Measurements from ENCODE around the gene MKNK1.
"Not testable (repeated sequence)": the region's sequence is repeated elsewhere in the genome, so short reads cannot be mapped to it uniquely, and the experiment has no call there.

Gene MKNK1

GRCh38 chr1:46603858-46604549, at the start of gene MKNK1:
MKNK1 (minus strand) TSS chr1:46604268; CDS start chr1:46583327, 20,941 bp downstream.
- peak; percentile 97 for DNase-seq (ENCODE audit: low read depth)

- DNase-seq (ENCODE audit: low read depth): no peak
These were observed 49.4 kb upstream of the MKNK1 start for GRCh38 chr1:46653405-46653958.

DNA sequence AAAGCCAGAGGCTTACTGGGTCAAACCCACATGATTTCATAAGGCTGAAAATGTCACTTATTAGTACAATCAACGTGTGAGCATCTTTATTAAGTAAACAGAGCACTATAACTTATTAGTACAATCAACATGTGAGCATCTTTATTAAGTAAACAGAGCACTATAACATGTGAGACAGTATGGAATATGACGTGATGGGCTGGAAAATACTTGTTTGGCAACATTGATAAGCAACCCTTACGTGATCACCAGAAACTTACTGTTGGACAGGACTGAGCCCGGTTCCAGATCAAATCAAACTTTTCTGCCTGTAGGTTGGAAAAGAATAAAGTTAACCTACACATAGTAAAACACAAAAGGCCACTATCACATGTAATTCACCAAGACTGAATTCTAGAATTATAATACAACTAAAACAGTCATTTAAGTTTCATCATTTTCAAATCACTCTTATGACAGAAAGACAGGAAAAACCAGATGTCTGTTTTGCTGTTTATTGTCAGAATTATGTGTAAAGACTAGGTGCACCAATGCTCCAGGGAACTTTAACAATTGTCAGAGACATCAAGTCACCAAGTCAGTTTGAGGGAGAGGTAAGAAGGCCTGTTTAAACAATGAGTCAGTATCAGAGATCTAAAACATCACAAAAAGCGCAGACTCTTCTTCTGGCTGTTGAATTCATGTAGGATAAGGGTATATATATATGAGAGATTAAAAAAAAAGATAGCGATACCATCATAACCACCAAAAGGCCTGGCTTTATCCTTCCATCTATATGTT, 48.4 kb upstream of the MKNK1 start:
- DNase-seq (ENCODE audit: low read depth): no peak

DNA sequence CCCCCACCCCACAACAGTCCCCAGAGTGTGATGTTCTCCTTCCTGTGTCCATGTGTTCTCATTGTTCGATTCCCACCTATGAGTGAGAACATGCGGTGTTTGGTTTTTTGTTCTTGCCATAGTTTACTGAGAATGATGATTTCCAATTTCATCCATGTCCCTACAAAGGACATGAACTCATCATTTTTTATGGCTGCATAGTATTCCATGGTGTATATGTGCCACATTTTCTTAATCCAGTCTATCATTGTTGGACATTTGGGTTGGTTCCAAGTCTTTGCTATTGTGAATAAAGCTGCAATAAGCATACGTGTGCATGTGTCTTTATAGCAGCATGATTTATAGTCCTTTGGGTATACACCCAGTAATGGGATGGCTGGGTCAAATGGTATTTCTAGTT, 47.1 kb upstream of the MKNK1 start:
- DNase-seq (ENCODE audit: low read depth): not testable (repeated sequence)

- no peak for DNase-seq (ENCODE audit: low read depth)
These were observed 46.4 kb upstream of the MKNK1 start for GRCh38 chr1:46650491-46650890.

GRCh38 chr1:46649764-46650163, 45.7 kb upstream of the MKNK1 start:
- no peak for DNase-seq (ENCODE audit: low read depth)

DNA sequence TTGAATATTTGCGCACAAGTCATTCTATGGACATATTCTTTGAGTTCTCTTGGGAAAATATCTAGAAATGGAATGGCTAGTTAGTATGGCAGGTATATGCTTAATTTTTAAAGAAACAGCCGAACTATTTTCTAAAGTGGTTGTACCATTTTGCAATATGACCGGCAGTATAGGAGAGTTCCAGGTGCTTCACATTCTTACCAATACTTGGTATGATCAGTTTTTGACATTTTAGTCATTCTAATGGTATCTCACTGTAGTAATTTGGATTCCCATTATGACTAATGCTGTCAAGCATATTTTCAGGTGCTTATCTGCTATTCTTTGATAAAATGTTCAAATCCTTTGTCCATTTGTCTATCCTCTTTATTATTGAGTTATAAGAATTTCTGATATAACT, 43.5 kb upstream of the MKNK1 start:
- no peak for DNase-seq (ENCODE audit: low read depth)

DNA sequence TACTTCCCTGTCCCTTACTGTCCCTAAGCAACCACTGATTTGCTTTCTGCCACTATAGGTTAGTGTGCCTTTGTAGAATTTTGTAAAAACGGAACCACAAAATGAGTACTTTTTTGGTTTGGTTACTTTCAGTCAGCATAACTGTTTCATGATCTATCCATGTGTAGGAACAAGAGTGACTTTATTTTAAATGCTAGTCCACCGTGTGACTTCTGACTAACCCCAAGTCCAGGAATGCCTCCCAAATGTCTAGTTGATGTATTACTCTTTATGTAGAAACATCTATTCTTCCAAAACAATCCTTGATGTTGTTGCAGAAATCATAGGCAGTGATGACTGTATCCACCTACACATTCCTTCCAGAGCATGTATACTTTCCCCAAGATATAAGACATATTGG, 42.8 kb upstream of the MKNK1 start:
- DNase-seq (ENCODE audit: low read depth): no peak

- no peak for DNase-seq (ENCODE audit: low read depth)
These were observed 42.3 kb upstream of the MKNK1 start for GRCh38 chr1:46646331-46646730.

GRCh38 chr1:46645815-46646214, 41.7 kb upstream of the MKNK1 start:
- no peak for DNase-seq (ENCODE audit: low read depth)

GRCh38 chr1:46643368-46643775, 39.3 kb upstream of the MKNK1 start:
- no peak for DNase-seq (ENCODE audit: low read depth)

- no peak for DNase-seq (ENCODE audit: low read depth)
These were observed 38.1 kb upstream of the MKNK1 start for GRCh38 chr1:46642115-46642680.

DNA sequence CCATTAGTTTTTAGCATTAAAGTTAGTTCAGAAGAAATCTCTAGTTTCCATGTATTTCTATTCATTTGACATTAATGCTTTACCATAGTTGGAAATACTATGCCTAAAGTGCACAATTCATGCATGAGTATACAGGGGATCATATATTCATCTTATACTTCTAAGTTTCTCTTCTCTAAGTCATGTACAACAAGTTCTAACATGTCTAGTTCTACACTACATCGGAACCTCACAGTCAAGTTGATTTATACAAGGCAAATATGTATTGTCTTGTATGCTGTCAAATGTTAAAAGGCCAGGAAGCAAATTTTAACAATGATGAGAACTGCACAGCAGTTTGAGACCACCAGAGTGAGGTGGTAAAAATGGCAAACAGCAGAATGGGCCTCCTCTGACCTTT, 35.5 kb upstream of the MKNK1 start:
- no peak for DNase-seq (ENCODE audit: low read depth)

DNA sequence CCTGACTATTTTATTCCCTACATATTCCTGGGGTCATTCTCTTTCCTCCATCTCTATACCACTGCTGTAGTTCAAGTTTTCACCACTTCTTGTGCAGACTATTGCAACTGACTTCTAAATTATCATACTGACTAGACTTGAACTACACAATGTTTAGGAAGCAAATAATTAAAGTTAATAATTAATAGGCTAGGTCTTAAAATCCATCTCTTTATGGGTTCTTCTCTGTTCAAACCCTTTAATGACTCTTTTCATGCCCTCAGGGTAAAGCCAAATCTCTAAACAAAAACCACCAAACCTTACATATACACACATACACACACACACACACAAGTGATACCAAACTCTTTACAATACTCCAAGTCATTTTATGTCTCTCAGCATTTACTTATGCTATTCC, 34.9 kb upstream of the MKNK1 start:
- no peak for DNase-seq (ENCODE audit: low read depth)

DNA sequence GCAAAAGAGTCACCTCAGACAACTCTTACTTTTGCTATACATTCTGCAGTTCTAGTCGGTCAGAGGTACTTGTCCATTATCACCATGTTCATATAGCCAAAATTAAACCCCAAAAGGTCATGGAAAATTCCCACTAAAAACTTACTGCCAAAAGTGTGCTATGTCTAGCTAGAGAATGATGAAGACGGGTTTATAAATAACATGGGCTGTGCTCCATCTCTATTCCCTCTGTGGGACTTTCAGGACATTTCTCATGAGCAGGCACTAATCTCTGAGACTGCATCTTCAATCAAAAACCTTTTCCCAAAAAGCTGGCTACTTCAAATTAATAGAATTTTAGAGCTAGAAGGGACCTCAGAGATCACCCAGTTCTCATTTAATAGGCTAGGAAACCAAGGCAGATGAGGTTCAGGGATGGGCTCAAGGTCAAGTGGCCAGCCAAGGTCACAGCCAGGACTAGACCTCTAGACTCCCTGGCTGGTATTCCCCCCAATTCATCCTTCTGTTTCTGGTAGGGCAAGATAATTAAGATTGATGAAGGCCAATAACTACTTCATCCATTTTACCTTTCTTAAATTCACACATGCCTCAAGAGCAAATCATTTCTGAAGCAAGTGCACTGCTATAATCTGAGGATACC, 33.5 kb upstream of the MKNK1 start:
- DNase-seq (ENCODE audit: low read depth): no peak

DNA sequence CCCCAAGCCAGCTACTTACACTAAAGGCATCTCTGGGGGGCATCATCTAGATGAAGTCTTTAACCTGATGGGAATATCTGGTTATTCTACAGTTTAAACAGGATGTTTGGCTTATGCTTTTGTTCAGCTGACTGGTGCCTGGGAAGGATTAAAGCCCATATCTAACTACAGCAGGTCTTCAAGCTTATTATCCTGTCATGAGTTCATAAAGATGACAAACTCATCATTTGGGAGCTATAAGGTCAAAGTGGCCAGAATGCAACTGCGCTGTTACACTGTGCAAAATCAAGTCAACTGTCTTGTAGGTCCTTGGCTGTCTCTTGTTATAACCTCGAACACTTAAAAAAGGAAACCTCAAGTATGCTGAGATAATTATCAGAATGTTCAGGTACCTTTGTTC, 31.1 kb upstream of the MKNK1 start:
- no peak for DNase-seq (ENCODE audit: low read depth)

DNA sequence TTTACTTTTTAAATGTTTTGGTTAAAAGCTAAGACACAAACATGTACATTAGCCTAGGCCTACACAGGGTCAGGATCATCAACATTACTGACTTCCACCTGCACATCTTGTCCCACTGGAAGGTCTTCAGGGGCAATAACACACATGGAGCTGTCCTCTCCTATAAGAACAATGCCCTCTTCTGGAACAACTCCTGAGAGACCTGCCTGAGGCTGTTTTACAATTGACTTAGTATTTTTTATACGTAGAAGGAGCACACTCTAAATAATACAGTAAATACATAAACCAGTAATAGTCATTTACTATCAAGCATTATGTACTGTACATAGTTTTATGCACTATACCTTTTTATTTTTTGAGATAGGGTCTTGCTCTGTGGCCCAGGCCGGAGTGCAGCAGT, 26.7 kb upstream of the MKNK1 start:
- no peak for DNase-seq (ENCODE audit: low read depth)

DNA sequence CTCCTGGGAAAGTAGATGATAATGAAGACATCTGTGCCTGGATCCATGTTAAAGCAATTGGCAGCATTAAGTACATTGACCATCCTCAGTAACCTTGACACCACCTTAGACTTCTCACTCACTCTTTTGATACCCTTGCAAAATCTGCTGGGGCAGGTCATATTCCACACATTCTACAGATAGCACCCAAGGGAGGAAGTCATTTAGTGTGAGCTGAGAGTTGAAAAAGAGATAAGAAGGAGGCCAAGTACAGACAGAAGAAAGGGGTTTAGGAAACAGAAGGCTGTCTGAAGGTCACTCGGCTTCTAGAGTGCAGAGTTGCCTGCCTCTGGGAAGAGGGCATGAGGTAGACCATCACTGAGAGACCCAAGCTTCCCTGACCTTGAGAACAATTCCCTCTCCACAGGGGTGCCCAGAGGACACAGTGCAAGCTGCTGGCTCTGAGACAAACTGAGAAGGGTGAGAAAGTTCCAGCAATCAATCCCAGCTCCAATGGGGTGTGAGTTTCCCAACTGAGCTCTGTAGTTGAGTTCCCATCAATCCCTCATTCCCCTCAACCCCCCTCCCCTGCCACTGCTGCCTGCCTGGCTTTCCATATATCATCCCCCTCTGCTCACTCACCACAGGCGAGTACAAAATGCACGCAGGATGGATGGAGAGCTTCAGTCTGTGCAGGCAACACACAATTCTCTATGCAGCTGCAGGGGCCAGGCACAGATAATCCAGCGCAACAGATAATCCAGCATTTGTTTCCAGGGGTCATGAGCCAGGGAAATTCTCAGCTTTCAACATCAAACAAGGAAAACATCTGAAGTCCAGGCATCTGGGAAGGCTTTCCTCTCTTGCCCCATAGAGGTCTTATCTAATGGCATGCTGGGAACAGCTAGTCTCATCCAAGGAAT, 19.9 kb upstream of the MKNK1 start:
- DNase-seq (ENCODE audit: low read depth): no peak

GRCh38 chr1:46622344-46622743, 18.3 kb upstream of the MKNK1 start:
- no peak for DNase-seq (ENCODE audit: low read depth)

GRCh38 chr1:46621930-46622329, 17.9 kb upstream of the MKNK1 start:
- no peak for DNase-seq (ENCODE audit: low read depth)

DNA sequence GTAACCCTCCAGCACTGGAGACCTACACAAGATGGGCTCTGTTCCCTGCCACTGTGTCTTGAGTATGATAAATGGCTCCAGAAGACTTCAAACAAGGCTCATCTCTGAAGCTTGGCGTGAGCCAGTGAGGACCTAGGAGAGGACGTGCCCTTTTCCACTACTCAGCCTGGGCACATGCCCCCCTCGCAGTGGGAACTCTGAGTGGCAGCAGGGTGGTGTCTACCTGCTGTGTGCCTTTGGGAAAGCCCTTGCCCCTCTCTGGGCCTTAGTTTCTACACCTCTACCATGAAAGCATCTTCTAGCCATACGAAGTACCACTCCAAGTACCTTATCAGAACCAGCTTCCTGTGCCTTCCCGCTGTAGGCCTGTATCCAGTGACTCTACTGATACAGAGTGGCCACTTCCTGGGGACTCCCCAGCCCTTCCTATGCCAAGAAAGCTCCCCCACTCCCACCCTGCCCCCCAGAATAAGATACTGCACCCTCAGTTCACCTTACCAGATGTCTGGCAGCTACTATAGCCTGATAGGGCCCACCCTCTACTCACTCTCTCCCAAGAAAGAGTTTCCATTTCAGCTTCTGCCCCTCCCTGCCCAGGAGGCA, 15.7 kb upstream of the MKNK1 start:
- DNase-seq (ENCODE audit: low read depth): no peak
